ENCODE results near the gene MUC5B. TPM values are rescaled to one million over a fixed set of nuclear protein-coding genes. Genes with fewer than 3 reads are reported as not detected.

The MUC5B gene
- total and polyA plus RNA-seq, 2 donors (not counting 3 experiments of a cell fraction or from before 2014, with no cell fraction given) = not detected

- Histone ChIP-seq H3K9me3 (replicated peaks; ENCODE audit: control insufficient read depth, insufficient read depth, low read length) (no peaks in the 10 kb centered on the region), H3K4me1 (ENCODE audit: control insufficient read depth, extremely low read depth, insufficient read depth, low read length) (peaks cover 8% of the 10 kb centered on the region), H3K9me1 (replicated peaks; ENCODE audit: control insufficient read depth, extremely low read depth, insufficient read depth, low read length) (no peaks in the 10 kb centered on the region), H2AFZ (ENCODE audit: low read depth, low read length) (no peak overlapping the region), H3K79me2 (ENCODE audit: control insufficient read depth, insufficient read depth, low read length) (peaks cover 69% of the 10 kb centered on the region), H3K9ac (replicated peaks; ENCODE audit: extremely low read depth, insufficient read depth, low read length) (no peak overlapping the region), H3K27me3 (ENCODE audit: control insufficient read depth in 2 of 2, insufficient read depth in 2 of 2, low read length in 2 of 2) (no peaks in the 10 kb centered on the region), H4K20me1 (replicated peaks; ENCODE audit: control insufficient read depth, extremely low read depth, insufficient read depth, low read length) (no peaks in the 10 kb centered on the region), H3K36me3 (ENCODE audit: control insufficient read depth in 2 of 2, extremely low read depth in 1 of 2, insufficient read depth in 2 of 2, low read length in 2 of 2) (peaks cover 2 to 5% of the 10 kb centered on the region in 2 experiments), H3K27ac (ENCODE audit: insufficient read depth, low read depth, low read length) (no peak overlapping the region), H3K4me2 (ENCODE audit: insufficient read depth, low read length) (no peak overlapping the region), H3K4me3 (replicated peaks in 1 of 3; ENCODE audit: insufficient read depth in 1 of 3, low read depth in 1 of 3, low read length in 3 of 3) (no peak overlapping the region)
- FAIRE-seq (no peak), DNase-seq (ENCODE audit: low read depth, low spot score) (no peak)
- CTCF ChIA-PET = interaction anchor here (1.4 kb wide), 1 partner anchor 9 kb away, joined by 3 read pairs; the partner anchor contains the start of gene TOLLIP
- POLR2A ChIA-PET = no interaction called here
- dilution Hi-C loops (cut with MboI; ENCODE audit: extremely low pct_ligation_motif_present, low sequenced_read_pairs) (no loop called here), intact Hi-C loops (cut with micrococcal nuclease) (loop anchor here (10.0 kb wide), 2 partner anchors 85 to 275 kb away; partner anchors contain the start of genes BRSK2 and DUSP8)
- TF ChIP-seq POLR2AphosphoS5 (IDR thresholded peaks at IDR 0.05; ENCODE audit: insufficient read depth, low read depth, low read length) (no peak), MYC (IDR thresholded peaks at IDR 0.05; ENCODE audit: low read depth, low read length) (no peak), FOS (IDR thresholded peaks at IDR 0.05; ENCODE audit: borderline replicate concordance, insufficient read depth, low read length) (no peak), GATA2 (IDR thresholded peaks at IDR 0.05; ENCODE audit: insufficient read depth, insufficient read length, low read depth, low read length) (no peak), MAX (IDR thresholded peaks at IDR 0.05; ENCODE audit: insufficient read depth, insufficient read length) (no peak), POLR2A (IDR thresholded peaks at IDR 0.05; ENCODE audit: low read depth, low read length) (no peak), EZH2 (IDR thresholded peaks at IDR 0.05; ENCODE audit: borderline replicate concordance, low read depth, low read length, severe bottlenecking) (no peak), JUN (IDR thresholded peaks at IDR 0.05; ENCODE audit: borderline replicate concordance, insufficient read depth, insufficient read length, low read depth) (no peak)
- TF ChIP-seq, protein P1, sequence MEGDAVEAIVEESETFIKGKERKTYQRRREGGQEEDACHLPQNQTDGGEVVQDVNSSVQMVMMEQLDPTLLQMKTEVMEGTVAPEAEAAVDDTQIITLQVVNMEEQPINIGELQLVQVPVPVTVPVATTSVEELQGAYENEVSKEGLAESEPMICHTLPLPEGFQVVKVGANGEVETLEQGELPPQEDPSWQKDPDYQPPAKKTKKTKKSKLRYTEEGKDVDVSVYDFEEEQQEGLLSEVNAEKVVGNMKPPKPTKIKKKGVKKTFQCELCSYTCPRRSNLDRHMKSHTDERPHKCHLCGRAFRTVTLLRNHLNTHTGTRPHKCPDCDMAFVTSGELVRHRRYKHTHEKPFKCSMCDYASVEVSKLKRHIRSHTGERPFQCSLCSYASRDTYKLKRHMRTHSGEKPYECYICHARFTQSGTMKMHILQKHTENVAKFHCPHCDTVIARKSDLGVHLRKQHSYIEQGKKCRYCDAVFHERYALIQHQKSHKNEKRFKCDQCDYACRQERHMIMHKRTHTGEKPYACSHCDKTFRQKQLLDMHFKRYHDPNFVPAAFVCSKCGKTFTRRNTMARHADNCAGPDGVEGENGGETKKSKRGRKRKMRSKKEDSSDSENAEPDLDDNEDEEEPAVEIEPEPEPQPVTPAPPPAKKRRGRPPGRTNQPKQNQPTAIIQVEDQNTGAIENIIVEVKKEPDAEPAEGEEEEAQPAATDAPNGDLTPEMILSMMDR (IDR thresholded peaks at IDR 0.05; ENCODE audit: extremely low read depth in 1 of 2, insufficient read depth in 1 of 2, low read depth in 1 of 2, low read length in 2 of 2) = no peak
- no TSS peak for BruUV-seq (replicated peaks)
Measured at GRCh38 chr11:1300121-1300520, 77.3 kb downstream of the MUC5B start.

All from endothelial cell of umbilical vein (primary cell).